A673 (cell line): ENCODE data around the gene THSD7B.

Experiments used
- EZH2 ChIP-seq: fragments of 200-600 bp; sonication (generic); IDR thresholded peaks from 2 replicates; pipeline ENCODE4 v1.6.1; 2017; ENCODE audit warnings: borderline replicate concordance, low read depth, mild to moderate bottlenecking, mixed read lengths, antibody characterized with exemption, low read length; ENCODE audit not compliant: poor library complexity, severe bottlenecking
- TF ChIP-seq, protein P1 (sequence below): fragments of 300-800, 200-600 bp; sonication (generic); conservative IDR thresholded peaks from 2 replicates; pipeline ENCODE4 v1.5.1; 2017; ENCODE audit warnings: low read depth, mild to moderate bottlenecking, antibody characterized with exemption, low read length, moderate library complexity, mixed read lengths

DNA sequence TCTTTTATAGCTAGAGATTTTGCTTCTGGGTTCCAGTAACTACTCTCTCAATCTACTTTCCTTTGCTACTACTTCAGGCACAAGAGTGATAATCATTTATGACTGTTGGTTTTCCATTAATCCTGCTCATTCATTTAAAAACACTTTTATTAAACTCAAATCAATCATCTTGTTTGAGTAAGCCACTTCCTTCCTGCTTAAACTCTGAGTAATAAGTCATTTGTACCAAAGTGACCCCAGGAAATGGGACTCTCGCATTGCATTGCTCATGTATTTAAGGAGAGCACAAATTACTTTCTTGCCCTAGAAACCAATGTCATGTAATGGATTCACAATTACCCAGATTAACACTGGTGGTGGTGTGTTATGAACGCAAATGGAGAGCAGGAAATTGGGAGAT, 928.2 kb downstream of the THSD7B start:
- TF ChIP-seq, protein P1, sequence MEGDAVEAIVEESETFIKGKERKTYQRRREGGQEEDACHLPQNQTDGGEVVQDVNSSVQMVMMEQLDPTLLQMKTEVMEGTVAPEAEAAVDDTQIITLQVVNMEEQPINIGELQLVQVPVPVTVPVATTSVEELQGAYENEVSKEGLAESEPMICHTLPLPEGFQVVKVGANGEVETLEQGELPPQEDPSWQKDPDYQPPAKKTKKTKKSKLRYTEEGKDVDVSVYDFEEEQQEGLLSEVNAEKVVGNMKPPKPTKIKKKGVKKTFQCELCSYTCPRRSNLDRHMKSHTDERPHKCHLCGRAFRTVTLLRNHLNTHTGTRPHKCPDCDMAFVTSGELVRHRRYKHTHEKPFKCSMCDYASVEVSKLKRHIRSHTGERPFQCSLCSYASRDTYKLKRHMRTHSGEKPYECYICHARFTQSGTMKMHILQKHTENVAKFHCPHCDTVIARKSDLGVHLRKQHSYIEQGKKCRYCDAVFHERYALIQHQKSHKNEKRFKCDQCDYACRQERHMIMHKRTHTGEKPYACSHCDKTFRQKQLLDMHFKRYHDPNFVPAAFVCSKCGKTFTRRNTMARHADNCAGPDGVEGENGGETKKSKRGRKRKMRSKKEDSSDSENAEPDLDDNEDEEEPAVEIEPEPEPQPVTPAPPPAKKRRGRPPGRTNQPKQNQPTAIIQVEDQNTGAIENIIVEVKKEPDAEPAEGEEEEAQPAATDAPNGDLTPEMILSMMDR: no peak
- TF ChIP-seq EZH2: no peak
